HG02840 (cell line): ENCODE data around the gene LCN12.

Experiments
- ATAC-seq: cut with Tn5 transposase; IDR thresholded peaks from one replicate; pipeline ENCODE4 v1.9.1; 2021; ENCODE audit warnings: mild to moderate bottlenecking, moderate library complexity, moderate number of reproducible peaks; ENCODE audit not compliant: unreplicated experiment, low FRiP score

LCN12 gene

DNA sequence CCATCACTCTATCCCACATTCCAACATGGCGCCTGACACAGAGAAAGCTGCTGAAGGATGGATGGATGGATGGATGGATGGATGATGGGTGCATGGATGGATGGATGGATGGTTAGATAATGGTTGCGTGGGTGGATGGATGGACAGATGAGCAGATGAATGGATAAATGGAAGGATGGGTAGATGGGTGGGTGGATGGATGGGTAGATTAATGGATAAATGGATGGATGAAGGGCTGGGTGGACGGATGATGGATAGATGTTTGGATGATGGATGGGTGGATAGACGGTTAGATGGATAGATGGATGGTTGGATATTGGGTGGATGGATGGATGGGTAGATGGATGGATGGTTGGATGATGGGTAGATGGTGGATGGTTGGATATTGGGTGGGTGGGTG, 4.5 kb downstream of the LCN12 start:
- ATAC-seq = no peak

- no peak for ATAC-seq
Measured at GRCh38 chr9:136957461-136957860, 5.4 kb downstream of the LCN12 start.

GRCh38 chr9:136957901-136958300, 5.8 kb downstream of the LCN12 start:
- ATAC-seq = no peak

DNA sequence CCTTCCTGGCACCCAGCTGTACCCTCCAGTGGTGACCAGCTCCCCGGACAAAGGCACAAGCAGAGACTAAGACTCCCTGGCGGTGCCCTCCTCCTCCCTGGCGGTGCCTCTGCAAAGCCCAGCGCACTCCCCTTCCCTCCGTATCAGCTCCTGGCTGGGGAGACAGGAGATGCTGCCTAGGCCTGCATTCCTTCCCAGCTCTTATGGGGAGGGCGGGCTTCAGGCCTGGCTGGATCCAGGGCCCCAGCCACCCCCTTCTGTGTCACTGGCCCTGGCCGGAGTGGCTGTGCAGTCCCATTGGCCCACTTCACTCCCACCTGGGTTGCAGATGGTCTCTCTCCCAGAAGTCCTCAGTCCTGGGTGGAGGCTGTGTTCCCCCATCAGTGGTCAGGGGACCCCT, 6.4 kb downstream of the LCN12 start:
- no peak for ATAC-seq

DNA sequence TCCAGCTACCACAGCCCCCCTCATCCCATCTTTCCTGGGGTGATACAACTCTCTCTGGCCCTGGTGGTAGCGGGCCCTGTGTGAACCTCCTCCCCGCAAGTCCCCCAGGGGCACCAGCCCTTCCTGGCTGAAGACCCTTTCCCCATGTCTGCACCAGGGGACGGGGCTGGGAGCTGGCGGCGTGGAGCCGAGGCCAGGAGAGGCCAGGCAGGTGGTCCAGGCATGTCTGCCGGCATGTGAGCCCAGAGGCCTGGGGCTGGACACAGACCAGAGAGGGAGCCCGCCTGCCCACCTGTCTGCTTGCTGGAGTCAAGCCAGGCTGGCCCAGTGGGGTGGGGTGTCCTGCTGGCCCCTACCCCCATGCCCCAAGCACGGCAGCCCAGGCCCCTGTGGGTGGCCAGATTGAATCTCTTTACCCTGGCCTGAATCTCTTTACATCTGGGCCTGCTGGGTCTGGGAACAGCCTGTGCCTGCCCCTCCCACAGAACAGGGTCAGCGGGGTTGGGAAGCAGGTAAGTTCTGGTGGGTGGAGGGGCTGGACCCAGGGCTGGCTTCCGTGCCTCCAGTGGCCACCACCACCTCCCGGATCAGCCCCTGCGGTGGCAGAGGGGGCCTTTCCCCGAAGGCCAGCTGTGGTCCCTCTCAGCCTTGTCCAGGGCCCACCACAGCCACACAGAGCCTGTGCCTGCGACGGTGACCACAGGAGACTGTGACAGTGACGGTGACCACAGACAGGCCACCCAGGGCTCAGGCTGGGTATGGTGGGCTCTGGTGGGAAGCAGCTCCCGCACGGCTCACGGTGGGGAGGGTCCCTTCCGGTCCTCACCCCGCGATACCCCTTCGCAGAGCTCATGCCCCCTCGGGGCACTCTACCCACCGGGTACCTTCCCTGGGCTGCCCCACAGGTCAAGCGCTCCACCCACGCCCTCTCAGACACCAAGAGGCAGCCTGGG, 7.1 kb downstream of the LCN12 start:
- no peak for ATAC-seq

DNA sequence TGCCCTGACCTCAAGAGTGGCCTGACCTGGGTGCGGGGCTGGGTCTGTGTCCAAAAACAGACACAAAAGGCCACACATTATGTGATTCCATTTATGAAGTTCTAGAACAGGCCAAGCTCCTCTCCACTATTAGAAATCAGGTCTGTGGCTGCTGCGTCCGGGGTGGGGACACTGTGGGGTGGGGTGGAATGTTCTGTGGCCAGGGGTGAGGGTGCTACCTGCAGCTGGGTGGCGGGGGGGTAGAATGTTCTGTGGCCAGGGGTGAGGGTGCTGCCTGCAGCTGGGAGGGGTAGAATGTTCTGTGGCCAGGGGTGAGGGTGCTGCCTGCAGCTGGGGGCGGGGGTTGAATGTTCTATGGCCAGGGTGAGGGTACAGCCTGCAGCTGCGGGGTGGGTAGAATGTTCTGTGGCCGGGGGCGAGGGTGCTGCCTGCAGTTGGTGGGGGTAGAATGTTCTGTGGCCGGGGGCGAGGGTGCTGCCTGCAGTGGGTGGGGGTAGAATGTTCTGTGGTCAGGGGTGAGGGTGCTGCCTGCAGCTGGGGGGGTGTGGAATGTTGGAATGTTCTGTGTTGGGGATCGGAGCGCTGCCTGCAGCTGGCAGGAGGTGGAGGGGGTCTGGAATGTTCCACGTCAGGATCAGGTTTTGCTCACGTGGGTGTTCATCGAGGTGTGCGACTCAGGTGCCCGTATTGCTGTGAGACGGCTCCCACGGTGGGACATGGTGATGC, 8.3 kb downstream of the LCN12 start:
- ATAC-seq = no peak

DNA sequence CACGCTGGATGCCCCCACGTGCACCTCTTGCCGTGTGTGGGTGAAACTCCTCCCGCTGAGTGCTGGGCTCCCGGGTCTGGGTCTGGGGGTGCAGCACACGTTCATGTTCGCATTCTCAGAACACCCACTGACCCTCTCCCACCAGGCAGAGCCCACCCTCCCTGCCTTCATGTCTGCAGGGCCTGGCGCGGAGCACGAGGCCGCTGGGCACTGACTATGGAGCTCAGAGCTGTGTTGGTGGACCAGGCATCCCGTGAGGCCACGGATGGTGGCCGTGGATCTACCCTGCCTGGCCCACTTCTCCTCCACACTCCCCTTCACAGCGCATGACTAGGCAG, 8.8 kb downstream of the LCN12 start:
- ATAC-seq = no peak

DNA sequence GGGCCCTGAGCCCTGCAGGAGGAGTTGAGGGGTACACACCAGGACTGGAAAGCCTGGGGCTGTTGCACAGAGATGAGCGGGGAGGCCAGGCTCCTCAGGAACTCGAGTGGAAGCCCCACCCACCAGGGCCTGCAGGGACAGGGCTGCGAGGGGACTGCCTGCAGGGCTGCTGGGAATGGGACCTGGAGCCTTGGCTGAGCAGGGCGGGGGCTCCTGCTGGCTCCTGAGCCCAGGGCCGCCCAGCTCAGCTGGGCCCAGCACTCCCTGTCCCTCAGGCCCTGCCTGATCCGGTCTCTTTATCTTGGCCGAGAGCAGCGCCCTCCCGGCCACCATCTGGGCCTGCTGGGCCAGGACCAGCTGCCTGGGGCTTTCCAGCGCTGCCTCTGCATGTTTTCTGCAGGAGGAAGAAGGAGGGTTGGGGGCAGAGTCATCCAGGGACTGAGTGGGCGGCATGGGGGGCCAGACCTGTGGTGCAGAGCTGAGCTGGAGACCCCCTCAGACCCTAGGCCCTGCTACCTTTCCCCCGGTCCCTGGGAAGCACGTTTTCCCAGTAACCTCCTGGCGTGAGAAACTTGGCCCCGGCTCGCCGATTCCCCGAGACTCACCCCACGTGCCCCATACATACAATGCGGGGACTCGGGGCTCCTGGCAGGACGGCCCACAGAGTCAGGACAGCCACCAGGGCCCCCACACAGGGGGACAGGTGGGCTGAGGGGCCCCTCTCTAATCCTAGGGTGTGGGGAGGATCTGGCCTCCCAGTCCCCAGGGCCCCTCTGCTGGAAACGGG, 9.4 kb downstream of the LCN12 start:
- no peak for ATAC-seq

GRCh38 chr9:136962163-136962562, 10.1 kb downstream of the LCN12 start:
- ATAC-seq = no peak

- ATAC-seq = no peak
Measured at GRCh38 chr9:136962701-136963248, 10.7 kb downstream of the LCN12 start.

DNA sequence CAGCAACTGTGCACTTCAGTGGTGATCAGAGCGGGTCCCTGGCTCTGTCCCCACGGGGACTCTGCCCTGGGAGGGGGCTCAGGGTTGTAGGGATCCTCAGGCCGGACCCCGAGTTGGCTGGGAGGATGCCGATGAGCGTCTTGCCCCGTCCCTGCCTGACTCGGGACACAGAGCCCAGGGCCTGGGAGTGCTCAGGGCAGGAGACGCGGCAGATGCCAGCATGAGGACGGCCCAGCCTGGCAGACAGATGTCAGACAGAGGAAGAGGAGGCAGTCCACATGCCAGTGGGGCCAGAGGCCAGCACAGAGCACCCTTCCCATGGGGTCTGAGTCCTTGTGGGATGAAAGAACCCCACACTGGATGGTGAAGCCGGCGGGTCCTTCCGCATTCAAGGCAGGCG, 11.3 kb downstream of the LCN12 start:
- no peak for ATAC-seq

- no peak for ATAC-seq
Measured at GRCh38 chr9:136963751-136964150, 11.7 kb downstream of the LCN12 start.

DNA sequence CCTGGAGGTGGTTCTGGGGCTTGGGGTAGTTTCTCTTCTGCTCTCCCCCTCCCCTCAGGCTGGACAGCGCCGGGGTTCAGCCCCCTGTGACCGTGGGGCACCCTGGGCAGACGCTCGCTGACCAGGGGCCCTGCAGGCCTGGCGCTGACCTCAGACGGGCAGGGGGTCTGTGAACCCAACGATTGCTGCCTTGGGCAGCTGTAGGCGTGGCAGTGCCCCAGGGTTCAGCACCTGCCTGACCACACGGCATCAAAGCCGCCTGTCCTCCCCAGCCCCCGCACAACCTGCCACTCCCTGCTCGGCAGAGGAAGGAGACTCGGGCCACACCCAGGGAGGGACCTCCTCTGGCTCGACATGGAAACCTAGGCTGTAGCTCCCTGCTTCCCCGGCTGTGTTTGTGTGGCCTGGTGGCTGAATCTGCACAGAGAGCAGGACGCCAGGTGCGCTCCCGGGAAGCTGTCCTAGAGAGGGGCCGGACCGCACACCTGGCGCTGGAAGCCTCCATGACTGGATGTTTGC, 12.2 kb downstream of the LCN12 start:
- no peak for ATAC-seq

GRCh38 chr9:136964833-136965422, 12.9 kb downstream of the LCN12 start:
- ATAC-seq = no peak

- ATAC-seq = no peak
Measured at GRCh38 chr9:136965771-136966484, 13.9 kb downstream of the LCN12 start.

- no peak for ATAC-seq
Measured at GRCh38 chr9:136968333-136969127, 16.5 kb downstream of the LCN12 start.

GRCh38 chr9:136969150-136969549, 17.1 kb downstream of the LCN12 start:
- no peak for ATAC-seq

- ATAC-seq = no peak
Measured at GRCh38 chr9:136969774-136970173, 17.7 kb downstream of the LCN12 start.

- no peak for ATAC-seq
Measured at GRCh38 chr9:136970361-136970760, 18.3 kb downstream of the LCN12 start.
